Keratinocyte (primary cell): ENCODE data around the gene RYR2. TPM values are rescaled to one million over a fixed set of nuclear protein-coding genes. Genes with fewer than 3 reads are reported as not detected.

ENCODE experiments used
- DNase-seq: peaks from one replicate; pipeline ENCODE4 v3.0.0-alpha.2; 2011; ENCODE audit warnings: low read depth, missing footprints, low spot score
- FAIRE-seq: peaks from 2 replicates; lab custom pipeline; 2011; peaks lifted over from hg19 to GRCh38; lab: Jason Lieb, UNC
- H2AFZ ChIP-seq: 2 replicates; pipeline ENCODE4 v1.6.0; 2012; ENCODE audit warnings: low read length, control low read depth, inconsistent platforms; ENCODE audit not compliant: control insufficient read depth
- H3K27ac ChIP-seq: 2 replicates; pipeline ENCODE4 v1.5.1; 2011; ENCODE audit warnings: low read length; ENCODE audit not compliant: control insufficient read depth, insufficient read depth
- H3K27me3 ChIP-seq: 3 replicates; pipeline ENCODE4 v1.6.0; 2011; ENCODE audit warnings: low read length; ENCODE audit not compliant: control insufficient read depth, insufficient read depth; ENCODE audit errors: extremely low read depth
- H3K36me3 ChIP-seq, 2 experiments: 2 replicates in 1 of 2; 3 replicates in 1 of 2; pipeline ENCODE4 v1.5.1; 2011; ENCODE audit warnings: low read length in 2 of 2, mild to moderate bottlenecking in 1 of 2; ENCODE audit not compliant: control insufficient read depth in 2 of 2, insufficient read depth in 2 of 2; ENCODE audit errors: extremely low read depth in 1 of 2
- H3K4me1 ChIP-seq: 3 replicates; pipeline ENCODE4 v1.5.1; 2011; ENCODE audit warnings: low read length; ENCODE audit not compliant: control insufficient read depth, insufficient read depth; ENCODE audit errors: extremely low read depth
- H3K4me2 ChIP-seq: 3 replicates; pipeline ENCODE4 v1.6.0; 2011; ENCODE audit warnings: low read depth, low read length; ENCODE audit not compliant: control insufficient read depth, insufficient read depth; ENCODE audit errors: extremely low read depth
- H3K4me3 ChIP-seq, 3 experiments: fragments of 200-600 bp in 1 of 3; sonication (generic) in 1 of 3; 2 replicates in 2 of 3; 3 replicates in 1 of 3; pipeline ENCODE4 v1.5.1; 2011 to 2016; ENCODE audit warnings: low read length in 3 of 3, mild to moderate bottlenecking in 3 of 3, control low read depth in 2 of 3, inconsistent platforms in 1 of 3, low read depth in 1 of 3, mixed read lengths in 1 of 3, mixed run types in 1 of 3, moderate library complexity in 1 of 3; ENCODE audit not compliant: control insufficient read depth in 2 of 3, insufficient read depth in 2 of 3; ENCODE audit errors: extremely low read depth in 1 of 3
- H3K79me2 ChIP-seq: 2 replicates; pipeline ENCODE4 v1.6.0; 2012; ENCODE audit warnings: low read length; ENCODE audit not compliant: control insufficient read depth, insufficient read depth
- H3K9ac ChIP-seq: 3 replicates; pipeline ENCODE4 v1.6.0; 2011; ENCODE audit warnings: low read length; ENCODE audit not compliant: control insufficient read depth, insufficient read depth; ENCODE audit errors: extremely low read depth
- H3K9me1 ChIP-seq: 3 replicates; pipeline ENCODE4 v1.6.0; 2011; ENCODE audit warnings: low read length; ENCODE audit not compliant: control insufficient read depth, insufficient read depth; ENCODE audit errors: extremely low read depth
- H3K9me3 ChIP-seq: 2 replicates; pipeline ENCODE4 v1.5.1; 2012; ENCODE audit warnings: low read depth, low read length; ENCODE audit not compliant: control insufficient read depth
- H4K20me1 ChIP-seq: 3 replicates; pipeline ENCODE4 v1.6.0; 2011; ENCODE audit warnings: low read length; ENCODE audit not compliant: control insufficient read depth, insufficient read depth; ENCODE audit errors: extremely low read depth
- CTCF ChIP-seq, 3 experiments: IDR thresholded peaks in 1 of 3; conservative IDR thresholded peaks in 1 of 3; optimal IDR thresholded peaks in 1 of 3; 2 replicates in 2 of 3; 3 replicates in 1 of 3; pipeline versions ENCODE3 to v1.5.1; 2011; ENCODE audit warnings: low read length in 3 of 3, mild to moderate bottlenecking in 3 of 3, moderate library complexity in 2 of 3, control low read depth in 1 of 3, inconsistent platforms in 1 of 3; ENCODE audit not compliant: insufficient read depth in 2 of 3; ENCODE audit errors: extremely low read depth in 1 of 3
- EZH2 ChIP-seq: IDR thresholded peaks from one replicate; pipeline ENCODE4 v1.6.1; 2012; ENCODE audit warnings: inconsistent platforms, mild to moderate bottlenecking, low read length, moderate library complexity
- dilution Hi-C: fragments of 300-500 bp; cut with MboI; formaldehyde crosslinking; loops from one replicate; pipeline ENCODE4 v1.7.0; 2020; ENCODE audit warnings: low sequenced_read_pairs; ENCODE audit not compliant: extremely low pct_ligation_motif_present
- polyA plus RNA-seq, 5 experiments: library from polyadenylated mRNA; depleted of rRNA in 3 of 5; stranded (reverse) in 3 of 5; stranded (forward) in 1 of 5; unstranded in 1 of 5; fragments of >200 nt; gene quantifications; 1 replicate in 1 of 5; 2 replicates in 3 of 5; 3 replicates in 1 of 5; pipeline versions ENCODE4 v1.2.1 to v1.2.3, GENCODE V29; 2011 to 2012; ENCODE audit warnings: missing spikeins in 2 of 5, low read depth in 1 of 5, low replicate concordance in 1 of 5

The RYR2 gene
- polyA plus RNA-seq, 1 donor (not counting 4 experiments of a cell fraction or from before 2014, with no cell fraction given), result 0.05 TPM

- Histone ChIP-seq H4K20me1 (no peaks in the 10 kb centered on the region), H3K9ac (no peak overlapping the region), H2AFZ (no peak overlapping the region), H3K4me2 (no peak overlapping the region), H3K9me3 (no peaks in the 10 kb centered on the region), H3K79me2 (no peaks in the 10 kb centered on the region), H3K36me3 (no peaks in the 10 kb centered on the region), H3K4me3 (no peak overlapping the region), H3K4me1 (no peaks in the 10 kb centered on the region), H3K27me3 (no peaks in the 10 kb centered on the region), H3K27ac (no peak overlapping the region), H3K9me1 (no peaks in the 10 kb centered on the region)
- no peak for DNase-seq
- no peak for TF ChIP-seq CTCF (optimal IDR thresholded peaks at IDR 0.05 in 1 of 3, IDR thresholded peaks at IDR 0.05 in 1 of 3, conservative IDR thresholded peaks at IDR 0.05 in 1 of 3; ENCODE audit: extremely low read depth in 1 of 3, insufficient read depth in 2 of 3, low read length in 3 of 3)
- TF ChIP-seq EZH2, result no peak
- FAIRE-seq, result no peak
- dilution Hi-C loops, result no loop called here
Measured at GRCh38 chr1:237779356-237779755, 737.4 kb downstream of the RYR2 start.

- Histone ChIP-seq H2AFZ (no peak overlapping the region), H3K4me2 (no peak overlapping the region), H3K27ac (no peak overlapping the region), H3K79me2 (no peaks in the 10 kb centered on the region), H3K4me3 (no peak overlapping the region), H3K4me1 (no peaks in the 10 kb centered on the region), H3K9me3 (no peaks in the 10 kb centered on the region), H3K9me1 (no peaks in the 10 kb centered on the region), H3K36me3 (no peaks in the 10 kb centered on the region), H4K20me1 (no peaks in the 10 kb centered on the region), H3K9ac (no peak overlapping the region), H3K27me3 (no peaks in the 10 kb centered on the region)
- FAIRE-seq (no peak), DNase-seq (no peak)
- dilution Hi-C loops, result no loop called here
- TF ChIP-seq CTCF (optimal IDR thresholded peaks at IDR 0.05 in 1 of 3, IDR thresholded peaks at IDR 0.05 in 1 of 3, conservative IDR thresholded peaks at IDR 0.05 in 1 of 3; ENCODE audit: extremely low read depth in 1 of 3, insufficient read depth in 2 of 3, low read length in 3 of 3) (no peak), EZH2 (no peak)
Measured at GRCh38 chr1:237786066-237786719, 744.2 kb downstream of the RYR2 start.
